ENCODE results near the gene CIAPIN1.

DNA sequence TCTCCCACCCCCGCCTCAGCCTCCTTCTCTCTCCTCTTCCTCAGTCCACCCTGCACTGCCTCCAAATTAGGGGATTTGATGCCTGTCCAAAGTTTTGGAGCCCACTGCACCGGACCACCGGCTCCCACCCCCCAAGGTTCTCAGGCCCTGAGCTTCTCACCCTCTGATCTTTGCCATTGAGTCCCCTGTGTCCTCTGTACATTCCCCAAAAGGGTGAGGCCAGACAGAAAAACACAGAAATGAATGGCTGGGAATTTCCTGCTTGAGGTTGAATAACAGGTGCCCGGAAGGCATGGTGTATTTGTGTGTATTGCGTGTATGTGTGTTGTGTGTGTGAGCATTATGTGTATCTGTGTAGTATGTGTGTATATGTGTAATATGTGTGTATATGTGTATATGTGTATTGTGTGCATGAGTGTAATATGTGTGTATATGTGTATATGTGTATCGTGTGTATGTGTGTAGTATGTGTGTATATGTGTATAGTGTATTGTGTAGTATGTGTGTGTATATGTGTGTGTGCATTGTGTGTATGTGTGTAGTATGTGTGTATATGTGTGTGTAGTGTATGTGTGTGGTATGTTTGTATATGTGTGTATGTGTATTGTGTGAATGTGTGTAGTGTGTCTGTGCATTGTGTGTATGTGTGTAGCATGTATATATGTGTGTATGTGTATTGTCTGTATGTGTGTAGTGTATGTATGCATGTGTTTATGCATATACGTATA lies 58.7 kb downstream of the CIAPIN1 start:
- TF ChIP-seq CTCF (IDR thresholded peaks at IDR 0.05) (no peak), POLR2AphosphoS5 (IDR thresholded peaks at IDR 0.05) (no peak), EP300 (IDR thresholded peaks at IDR 0.05) (no peak)
